CD1c-positive myeloid dendritic cell (primary cell): ENCODE measurements around the gene GCHFR.

Source experiments
- DNase-seq: peaks from one replicate; pipeline ENCODE4 v3.0.0-alpha.2; 2016; ENCODE audit errors: extremely low spot score

The GCHFR gene

GRCh38 chr15:40808861-40809450 is 45.1 kb downstream of the GCHFR start:
- DNase-seq = no peak

GRCh38 chr15:40812721-40813425 is 49.0 kb downstream of the GCHFR start:
- no peak for DNase-seq

GRCh38 chr15:40815042-40815698 is 51.3 kb downstream of the GCHFR start:
- DNase-seq = peak; percentile 31
